NCI-H1930 (cell line): ENCODE measurements around the gene ASGR2.
"Not testable (repeated sequence)": the region's sequence is repeated elsewhere in the genome, so short reads cannot be mapped to it uniquely, and the experiment has no call there.

Experiments used
- DNase-seq, 2 experiments: peaks; one replicate each; lab custom pipeline; 2025; lab: John Stamatoyannopoulos, UW

The ASGR2 gene

DNA sequence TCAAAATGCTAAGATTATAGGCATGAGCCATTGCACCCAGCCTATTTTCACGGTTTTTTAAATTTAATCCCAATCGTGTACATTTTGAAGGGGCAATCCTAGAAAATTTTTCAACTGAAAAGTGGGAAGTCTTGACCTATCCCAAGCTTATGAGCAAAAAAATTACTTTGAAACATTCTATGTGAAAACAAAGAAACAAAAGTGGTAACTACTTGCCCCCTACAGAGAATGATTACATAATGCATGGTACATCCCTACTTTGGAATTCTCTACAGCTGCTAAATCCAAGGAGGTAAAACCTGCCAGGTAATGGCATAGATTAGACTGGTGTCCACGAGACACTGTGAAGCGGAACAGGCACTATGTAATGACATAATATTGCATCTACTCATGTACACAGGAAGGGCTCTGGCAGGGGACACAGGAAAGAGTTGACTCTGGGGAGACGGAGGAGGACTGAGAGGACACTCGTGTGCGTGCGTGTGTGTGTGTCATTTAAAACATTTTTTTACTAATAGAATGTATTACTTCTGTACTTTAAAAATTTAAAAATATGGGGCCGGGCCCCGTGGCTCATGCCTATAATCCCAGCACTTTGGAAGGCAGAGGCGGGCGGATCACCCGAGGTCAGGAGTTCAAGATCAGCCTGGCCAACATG lies 15.7 kb downstream of the ASGR2 start:
- no peak for DNase-seq

DNA sequence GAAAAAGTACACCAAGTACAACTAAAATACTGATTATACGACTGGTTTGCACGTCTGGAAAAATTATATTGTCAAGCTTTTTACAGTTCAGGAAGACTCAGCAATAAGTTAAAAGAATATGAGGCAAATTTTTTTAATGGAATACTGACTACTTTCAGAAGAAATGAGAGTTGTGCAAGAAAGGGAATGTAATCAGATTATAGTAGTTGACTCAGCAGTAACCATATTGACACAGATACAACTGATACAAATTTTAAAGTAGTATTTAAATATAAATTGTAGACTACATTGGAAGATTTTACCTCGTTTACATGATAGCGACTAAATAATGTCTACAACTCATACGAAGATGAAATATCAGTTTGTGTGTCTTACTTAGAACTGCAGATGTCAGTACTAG lies 16.7 kb downstream of the ASGR2 start:
- no peak for DNase-seq

DNA sequence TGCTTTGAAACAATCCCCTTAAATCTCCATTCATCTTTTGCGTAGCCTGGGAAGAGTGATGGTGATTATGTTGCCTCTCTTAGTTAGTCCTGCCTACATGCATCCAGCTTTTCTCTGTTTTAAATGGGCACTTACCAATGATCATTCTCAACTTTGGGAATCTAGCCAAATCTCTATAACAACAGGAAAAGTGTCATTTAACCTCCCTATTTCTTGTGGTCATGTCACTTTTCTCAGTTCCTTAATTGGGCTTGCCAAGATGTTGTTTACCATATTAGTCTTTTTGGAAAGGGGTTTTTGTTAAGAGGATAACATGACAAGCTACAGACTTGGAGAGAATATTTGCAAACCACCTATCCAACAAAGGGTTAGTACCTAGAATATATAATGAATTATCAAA lies 19.0 kb downstream of the ASGR2 start:
- no peak for DNase-seq

GRCh38 chr17:7094652-7095019 lies 20.0 kb downstream of the ASGR2 start:
- DNase-seq = no peak

DNA sequence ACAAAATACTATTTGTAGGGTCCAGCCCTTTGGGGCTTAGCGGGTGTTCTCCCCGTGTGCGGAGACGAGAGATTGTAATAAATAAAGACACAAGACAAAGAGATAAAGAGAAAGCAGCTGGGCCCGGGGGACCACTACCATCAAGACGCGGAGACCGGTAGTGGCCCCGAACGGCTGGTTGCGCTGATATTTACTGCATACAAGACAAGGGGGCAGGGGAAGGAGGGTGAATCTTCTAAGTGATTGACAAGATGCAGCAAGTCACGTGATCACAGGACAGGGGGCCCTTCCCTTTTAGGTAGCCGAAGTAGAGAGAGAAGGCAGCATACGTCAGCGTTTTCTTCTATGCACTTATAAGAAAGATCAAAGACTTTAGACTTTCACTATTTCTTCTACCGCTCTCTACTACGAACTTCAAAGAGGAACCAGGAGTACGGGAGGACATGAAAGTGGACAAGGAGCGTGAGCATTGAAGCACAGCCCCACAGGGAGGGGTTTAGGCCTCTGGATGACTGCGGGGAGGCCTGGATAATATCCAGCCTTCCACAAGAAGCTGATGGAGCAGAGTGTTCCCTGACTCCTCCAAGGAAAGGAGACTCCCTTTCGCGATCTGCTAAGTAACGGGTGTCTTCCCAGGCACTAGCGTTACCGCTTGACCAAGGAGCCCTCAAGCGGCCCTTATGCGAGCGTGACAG lies 23.2 kb downstream of the ASGR2 start:
- not testable (repeated sequence) for DNase-seq

DNA sequence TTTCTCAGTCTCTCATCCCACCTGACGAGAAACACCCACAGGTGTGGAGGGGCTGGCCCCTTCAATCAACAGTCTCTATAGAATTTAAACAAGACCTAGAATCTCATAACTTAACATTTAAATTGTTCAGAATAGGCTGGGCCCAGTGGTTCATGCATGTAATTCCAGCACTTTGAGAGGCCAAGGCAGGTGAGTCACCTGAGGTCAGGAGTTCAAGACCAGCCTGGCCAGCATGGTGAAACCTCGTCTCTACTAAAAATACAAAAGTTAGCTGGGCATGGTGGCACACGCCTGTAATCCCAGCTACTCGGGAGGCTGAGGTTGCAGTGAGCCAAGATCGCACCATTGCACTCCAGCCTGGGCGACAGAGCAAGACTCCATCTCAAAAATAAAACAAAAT lies 25.1 kb downstream of the ASGR2 start:
- DNase-seq = not testable (repeated sequence)

GRCh38 chr17:7088442-7088841 lies 26.2 kb downstream of the ASGR2 start:
- DNase-seq = not testable (repeated sequence)

DNA sequence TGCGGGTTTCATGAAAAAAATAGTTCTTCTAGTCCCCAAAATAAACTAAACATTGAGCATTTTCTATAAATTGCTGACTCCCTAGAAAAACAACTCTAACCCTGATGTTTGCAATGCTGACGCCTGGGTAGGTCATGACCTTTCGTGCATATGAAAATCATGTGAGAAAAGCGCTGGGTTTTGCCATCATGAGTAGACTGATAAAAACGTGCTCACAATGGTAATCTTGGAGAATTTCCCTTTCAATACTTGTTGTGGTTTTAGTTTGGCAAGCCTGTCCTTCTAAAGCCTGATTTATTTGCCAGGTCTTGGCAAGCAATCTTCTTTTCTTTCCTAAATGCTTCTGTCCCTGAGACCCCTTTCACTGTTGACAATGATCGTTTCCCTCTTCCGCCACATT lies 30.5 kb downstream of the ASGR2 start:
- DNase-seq = no peak

DNA sequence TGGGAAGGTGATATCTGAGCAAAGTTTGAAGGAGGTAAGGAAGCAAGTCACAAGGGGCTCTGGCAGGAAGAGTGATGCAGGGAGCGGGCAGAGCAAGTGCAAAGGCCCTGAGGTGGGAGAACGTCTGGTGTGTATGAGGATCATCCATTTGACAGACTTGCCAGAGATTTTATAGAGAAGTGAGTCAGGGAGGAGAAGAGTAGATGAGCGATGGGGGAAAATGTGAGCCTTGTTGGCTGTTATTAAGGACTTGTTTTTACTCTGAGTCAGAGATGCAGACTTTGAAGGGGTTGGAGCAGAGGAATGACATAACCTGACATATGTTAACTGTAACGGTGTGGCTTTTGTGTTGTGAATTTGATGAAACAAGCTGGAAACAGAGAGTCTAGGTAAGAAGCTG lies 31.0 kb downstream of the ASGR2 start:
- DNase-seq = no peak

- no peak for DNase-seq
Observed at GRCh38 chr17:7081341-7082062, 33.1 kb downstream of the ASGR2 start.

DNA sequence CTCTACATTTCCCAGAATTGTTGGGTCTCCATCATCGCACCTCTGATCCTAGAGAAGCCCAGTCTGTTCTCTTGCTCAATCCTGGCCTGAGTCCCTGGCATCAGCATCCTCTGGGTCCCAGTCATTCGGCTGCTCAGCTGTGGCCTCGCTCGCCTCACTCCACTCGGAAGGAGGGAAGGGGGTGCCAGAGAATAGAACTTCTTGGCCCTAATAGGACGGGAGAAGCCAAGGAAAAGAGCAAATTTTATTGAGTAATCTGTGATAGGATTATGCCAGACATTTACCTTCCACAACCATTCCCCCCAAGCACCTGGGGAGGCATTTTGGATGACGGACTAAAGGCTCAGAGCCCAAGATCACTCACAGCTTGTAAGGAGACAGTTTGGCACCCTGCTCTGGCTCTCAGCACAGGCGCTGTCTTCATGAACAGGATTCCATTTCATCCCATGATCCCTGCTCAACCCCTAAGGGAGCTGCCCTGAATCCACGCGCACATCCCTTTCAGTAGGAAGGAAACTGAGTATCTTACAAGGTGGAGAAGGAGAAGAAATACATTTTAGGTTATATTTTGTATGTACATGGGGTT lies 34.1 kb downstream of the ASGR2 start:
- DNase-seq = no peak

GRCh38 chr17:7079581-7080455 lies 34.8 kb downstream of the ASGR2 start, which contains the start of gene CLEC10A:
Gene CLEC10A (minus strand): TSS chr17:7080251. CDS start chr17:7078812, 1,439 bp downstream.
- DNase-seq = no peak

DNA sequence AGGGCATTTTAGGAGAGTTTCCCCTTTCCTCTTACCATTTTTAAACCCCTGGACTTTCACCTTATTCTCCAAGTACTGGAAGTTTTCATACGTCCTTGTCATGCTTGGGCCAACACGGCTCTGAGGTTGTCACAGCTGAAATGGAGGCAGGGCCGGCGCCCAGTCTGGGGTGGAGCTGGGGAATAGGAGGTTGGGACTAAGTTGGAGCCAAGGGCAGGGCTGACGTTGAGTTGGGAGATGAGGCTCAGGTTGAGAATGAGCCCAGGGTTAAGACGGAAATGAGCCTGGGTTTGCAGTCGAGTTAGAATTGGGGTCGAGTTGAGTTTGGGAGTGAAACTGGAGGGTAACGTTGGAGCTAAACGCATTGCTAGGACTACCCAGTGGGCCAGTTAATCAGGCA lies 35.9 kb downstream of the ASGR2 start:
- DNase-seq = no peak

DNA sequence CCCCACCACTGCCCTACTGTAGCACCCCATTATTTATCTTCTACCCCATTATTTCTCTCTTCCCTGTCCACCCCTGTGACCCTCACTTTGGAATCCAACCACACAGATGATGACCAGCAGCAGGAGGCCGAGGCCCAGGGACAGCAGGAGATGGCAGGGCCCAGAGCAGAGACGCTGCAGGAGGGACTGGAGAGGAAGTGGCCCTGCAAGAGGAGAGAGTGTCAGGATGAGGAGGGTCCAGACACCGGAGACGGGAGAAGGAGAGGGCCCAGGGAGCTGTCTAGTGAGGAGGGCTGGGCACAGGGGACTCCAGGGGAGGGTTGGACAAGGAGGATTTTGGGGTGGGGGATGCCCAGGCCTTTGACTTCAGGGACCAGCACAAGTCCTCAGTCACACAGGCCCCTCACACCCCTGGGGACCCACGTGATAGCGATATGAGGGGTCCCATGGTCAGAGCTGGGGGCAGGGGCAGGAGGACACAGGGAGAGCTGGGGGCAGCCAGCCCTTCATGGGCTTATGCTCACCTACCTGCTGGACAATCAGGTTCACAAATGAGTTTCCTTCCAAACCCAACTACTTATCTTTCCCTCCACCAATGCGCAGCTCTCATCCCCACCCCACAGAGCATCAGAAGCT lies 36.6 kb downstream of the ASGR2 start:
- no peak for DNase-seq

- no peak for DNase-seq
Observed at GRCh38 chr17:7074931-7075330, 39.7 kb downstream of the ASGR2 start.

- DNase-seq = no peak
Observed at GRCh38 chr17:7072406-7072805, 42.2 kb downstream of the ASGR2 start.

GRCh38 chr17:7070712-7071111 lies 43.9 kb downstream of the ASGR2 start:
- DNase-seq = no peak

DNA sequence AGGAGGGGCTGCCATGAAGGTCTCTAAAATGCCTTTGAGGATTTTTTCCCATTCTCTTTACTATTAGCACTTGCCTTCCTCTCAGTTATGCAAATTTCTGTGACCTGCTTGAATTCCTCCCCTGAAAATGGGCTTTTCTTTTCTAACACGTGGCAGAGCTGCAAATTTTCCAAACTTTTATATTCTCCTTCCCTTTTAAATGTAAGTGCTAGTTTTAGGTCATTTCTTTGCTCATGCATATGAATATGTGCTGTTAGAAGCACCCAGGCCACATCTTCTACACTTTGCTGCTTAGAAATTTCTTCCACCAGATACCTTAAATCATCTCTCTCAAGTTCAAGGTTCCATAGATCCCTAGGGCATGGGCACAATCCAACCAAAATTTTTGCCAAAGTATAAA lies 46.4 kb downstream of the ASGR2 start:
- no peak for DNase-seq

DNA sequence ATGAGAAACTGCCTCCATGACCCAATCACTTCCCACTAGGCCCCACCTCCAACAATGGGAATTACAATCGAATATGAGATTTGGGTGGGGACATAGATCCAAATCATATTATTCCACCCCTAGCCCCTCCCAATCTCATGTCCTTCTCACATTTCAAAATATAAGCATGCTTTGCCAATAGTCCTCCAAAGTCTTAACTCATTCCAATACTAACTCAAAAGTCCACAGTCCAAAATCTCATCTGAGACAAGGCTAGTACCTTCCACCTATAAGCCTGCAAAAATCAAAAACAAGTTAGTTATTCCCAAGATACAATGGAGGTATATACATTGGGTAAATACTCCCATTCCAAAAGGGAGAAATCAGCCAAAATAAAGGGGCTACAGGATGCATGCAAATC lies 47.4 kb downstream of the ASGR2 start:
- DNase-seq = no peak

DNA sequence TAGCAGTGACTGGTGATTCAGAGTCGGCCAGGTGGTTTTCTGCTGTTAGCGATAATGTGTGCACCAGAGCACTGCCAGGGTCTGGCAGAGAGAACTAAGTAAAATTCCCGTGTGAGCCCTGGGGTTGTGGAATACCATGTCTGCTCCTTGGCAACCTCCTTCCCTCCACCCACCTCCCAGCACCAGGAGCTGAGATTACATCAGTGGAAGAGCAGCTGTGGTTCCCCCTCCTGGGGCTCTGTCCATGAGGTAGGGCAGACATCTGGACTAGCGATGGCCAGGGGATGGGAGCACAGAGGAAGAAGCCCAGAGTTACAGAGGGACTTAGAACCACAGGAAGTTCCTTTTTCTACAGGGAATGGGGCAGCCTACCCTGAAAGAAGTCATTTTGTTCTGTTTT lies 50.4 kb downstream of the ASGR2 start:
- DNase-seq = no peak

DNA sequence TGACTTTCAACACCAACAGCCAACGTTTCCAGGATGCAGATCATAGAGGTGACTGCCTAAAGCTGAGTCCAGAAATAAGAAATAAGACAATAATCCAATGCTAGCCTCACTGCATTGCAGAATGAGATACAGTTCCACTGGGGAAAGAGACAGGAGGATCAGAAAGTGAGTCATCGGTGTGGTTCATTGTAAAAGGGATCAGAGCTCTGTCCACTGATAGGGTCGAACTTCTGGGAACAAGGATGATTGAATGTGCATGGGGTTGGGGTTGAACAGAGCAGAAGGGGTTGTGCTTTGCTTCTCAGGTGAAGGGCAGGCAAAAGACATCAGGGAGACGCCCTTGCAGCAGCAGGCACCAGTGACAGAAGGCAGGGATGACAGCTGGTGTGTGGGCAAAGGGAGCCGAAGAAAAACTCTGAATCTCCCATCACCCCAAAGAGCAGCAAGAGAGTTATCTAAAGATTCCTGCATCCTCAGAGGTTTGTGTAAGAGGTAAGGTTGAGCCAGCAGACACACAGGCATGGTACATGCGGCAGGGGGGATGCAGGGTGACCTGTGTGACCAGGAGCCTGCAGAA lies 51.0 kb downstream of the ASGR2 start:
- no peak for DNase-seq
